GM19023 (cell line): Measurements from ENCODE around the gene TSNAX.
"Not testable (repeated sequence)": the region's sequence is repeated elsewhere in the genome, so short reads cannot be mapped to it uniquely, and the experiment has no call there.

Experiments used
- ATAC-seq: cut with Tn5 transposase; IDR thresholded peaks from one replicate; pipeline ENCODE4 v1.9.1; 2021; ENCODE audit warnings: mild to moderate bottlenecking, moderate library complexity; ENCODE audit not compliant: unreplicated experiment

Gene TSNAX

GRCh38 chr1:231558708-231559185, 30.3 kb downstream of the TSNAX start:
- ATAC-seq = no peak

- no peak for ATAC-seq
These were observed 33.3 kb downstream of the TSNAX start for GRCh38 chr1:231561647-231562383.

GRCh38 chr1:231563247-231563646, 34.8 kb downstream of the TSNAX start:
- ATAC-seq = no peak

- no peak for ATAC-seq
These were observed 35.9 kb downstream of the TSNAX start for GRCh38 chr1:231564373-231564772.

- no peak for ATAC-seq
These were observed 38.0 kb downstream of the TSNAX start for GRCh38 chr1:231566496-231566895.

- not testable (repeated sequence) for ATAC-seq
These were observed 41.8 kb downstream of the TSNAX start for GRCh38 chr1:231570262-231570661.

- no peak for ATAC-seq
These were observed 43.4 kb downstream of the TSNAX start for GRCh38 chr1:231571904-231572303.

GRCh38 chr1:231575472-231575871, 47.0 kb downstream of the TSNAX start:
- no peak for ATAC-seq

- ATAC-seq = no peak
These were observed 48.6 kb downstream of the TSNAX start for GRCh38 chr1:231576804-231577718.

GRCh38 chr1:231580874-231581273, 52.4 kb downstream of the TSNAX start:
- ATAC-seq = no peak

- ATAC-seq = no peak
These were observed 53.4 kb downstream of the TSNAX start for GRCh38 chr1:231581859-231582258.

- ATAC-seq = no peak
These were observed 54.9 kb downstream of the TSNAX start for GRCh38 chr1:231583376-231583775.

- ATAC-seq = no peak
These were observed 55.6 kb downstream of the TSNAX start for GRCh38 chr1:231584117-231584516.

- ATAC-seq = no peak
These were observed 56.5 kb downstream of the TSNAX start for GRCh38 chr1:231584921-231585320.

- ATAC-seq = no peak
These were observed 62.2 kb downstream of the TSNAX start for GRCh38 chr1:231590453-231591198.

GRCh38 chr1:231591466-231591865, 63.0 kb downstream of the TSNAX start:
- no peak for ATAC-seq

GRCh38 chr1:231592809-231593208, 64.3 kb downstream of the TSNAX start:
- ATAC-seq = no peak

GRCh38 chr1:231593264-231593663, 64.8 kb downstream of the TSNAX start:
- ATAC-seq = not testable (repeated sequence)

- no peak for ATAC-seq
These were observed 65.7 kb downstream of the TSNAX start for GRCh38 chr1:231594123-231594522.

GRCh38 chr1:231594749-231595148, 66.3 kb downstream of the TSNAX start:
- ATAC-seq = no peak

- ATAC-seq = no peak
These were observed 67.9 kb downstream of the TSNAX start for GRCh38 chr1:231596337-231596791.
